Measurements from ENCODE around the gene CBLN4. TPM values are rescaled to one million over a fixed set of nuclear protein-coding genes. Genes with fewer than 3 reads are reported as not detected.

The CBLN4 gene
- total and polyA plus RNA-seq, 2 of the 4 experiments (the other 2 are of a cell fraction): not detected

DNA sequence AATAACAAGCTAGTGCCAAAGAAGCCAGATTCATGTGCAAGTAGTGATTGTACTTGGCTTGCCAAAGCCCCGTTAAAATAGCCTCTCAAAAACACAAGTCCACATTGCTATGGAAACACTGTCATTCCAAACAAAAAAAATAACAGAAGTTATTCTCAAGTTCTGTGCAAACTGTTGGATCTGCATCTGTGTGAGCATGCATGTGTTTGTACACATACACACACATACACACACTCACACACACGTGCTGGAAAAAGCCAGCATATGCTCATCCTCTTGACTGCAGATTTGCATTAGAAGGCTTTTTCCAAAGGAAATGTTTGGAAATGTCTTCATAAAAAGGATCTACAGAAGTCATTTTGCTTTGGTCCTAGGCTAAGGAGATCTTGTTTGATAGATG is 13.4 kb upstream of the CBLN4 start:
- POLR2A ChIA-PET (ENCODE audit: unreplicated experiment): no interaction called here
- no peak for DNase-seq
- no peaks in the 10 kb centered on the region for H4K20me1 ChIP-seq (ENCODE audit: insufficient read depth, low read length)

More for the DNA sequence above, 13.4 kb upstream of the CBLN4 start:
- H2BK20ac ChIP-seq (ENCODE audit: low read depth, low read length): no peak overlapping the region
- no peak for ATAC-seq (ENCODE audit: low read depth)
- intact Hi-C loops (cut with micrococcal nuclease): no loop called here
- no peak overlapping the region for H4K5ac ChIP-seq (ENCODE audit: low read depth, low read length)
- H2BK15ac ChIP-seq (ENCODE audit: low read depth, low read length): no peak overlapping the region
- no peaks in the 10 kb centered on the region for H3K9me1 ChIP-seq (ENCODE audit: insufficient read depth, low read length)
- H3K56ac ChIP-seq (ENCODE audit: extremely low read depth, insufficient read depth, low read length): no peak overlapping the region
- no TSS peak for BruUV-seq (replicated peaks)
- no CpG with 5 or more reads among the region's 2 CpGs for WGBS, 2 experiments (ENCODE audit: extremely low coverage in 2 of 2, insufficient read length in 1 of 2)
- H2BK5ac ChIP-seq (ENCODE audit: low read depth, low read length, poor library complexity, severe bottlenecking): no peak overlapping the region
- no peak overlapping the region for H3K18ac ChIP-seq (ENCODE audit: low read depth, low read length)
- no peak overlapping the region for H3K4me2 ChIP-seq (ENCODE audit: low read depth, low read length)
- no peak overlapping the region for H3K27ac ChIP-seq (ENCODE audit: insufficient read depth, low read length)
- H3K79me1 ChIP-seq (ENCODE audit: low read depth in 1 of 2, low read length in 2 of 2): no peaks in the 10 kb centered on the region
- no peak overlapping the region for H3K4ac ChIP-seq (ENCODE audit: low read depth, low read length)
- no peak overlapping the region for H3K4me3 ChIP-seq (ENCODE audit: insufficient read depth, low read depth, low read length)
- no peak overlapping the region for H2AK9ac ChIP-seq (replicated peaks; ENCODE audit: low read depth, low read length, poor library complexity)
- no peak overlapping the region for H4K8ac ChIP-seq (ENCODE audit: low read depth in 2 of 2, low read length in 2 of 2)
- in situ Hi-C loops (cut with MboI; ENCODE audit: low sequenced_read_pairs): no loop called here
- H2BK120ac ChIP-seq (ENCODE audit: low read depth, low read length): no peak overlapping the region
- H2AFZ ChIP-seq (replicated peaks; ENCODE audit: low read length, poor library complexity): no peak overlapping the region
- no peaks in the 10 kb centered on the region for H3K27me3 ChIP-seq (ENCODE audit: control insufficient read depth, insufficient read depth, low read length)
- H3K9me3 ChIP-seq (ENCODE audit: control insufficient read depth, insufficient read depth, low read length): peaks cover 18% of the 10 kb centered on the region
- CTCF ChIA-PET: no interaction called here
- no peak overlapping the region for H2AK5ac ChIP-seq (ENCODE audit: low read depth, low read length)
- no peak overlapping the region for H3K23ac ChIP-seq (ENCODE audit: low read depth, low read length)
- TF ChIP-seq MXI1 (IDR thresholded peaks at IDR 0.05; ENCODE audit: borderline replicate concordance, low read depth, low read length): no peak
- no peak for TF ChIP-seq CEBPB (IDR thresholded peaks at IDR 0.05; ENCODE audit: low read depth, low read length)
- no peak for TF ChIP-seq RFX5 (IDR thresholded peaks at IDR 0.05; ENCODE audit: low read depth, low read length)
- no peak for TF ChIP-seq RAD21 (IDR thresholded peaks at IDR 0.05; ENCODE audit: low read length)
- no peaks in the 10 kb centered on the region for H3K36me3 ChIP-seq (ENCODE audit: control insufficient read depth, insufficient read depth, low read length)
- dilution Hi-C loops (cut with HindIII; ENCODE audit: low sequenced_read_pairs, unreplicated experiment): no loop called here
- no peak overlapping the region for H3K14ac ChIP-seq (replicated peaks; ENCODE audit: low read depth, low read length)
- no peak overlapping the region for H4K91ac ChIP-seq (ENCODE audit: insufficient read depth, low read depth, low read length)
- H3K4me1 ChIP-seq (ENCODE audit: control insufficient read depth, insufficient read depth, low read length): no peaks in the 10 kb centered on the region
- no peak overlapping the region for H3K9ac ChIP-seq (ENCODE audit: low read depth, low read length)

Measured in IMR-90 (cell line).